Activated T-cell treated with anti-CD3 and anti-CD28 coated beads for 4 hours (primary cell): ENCODE measurements around the gene DDX60.

Experiments
- DNase-seq: peaks from one replicate; pipeline ENCODE4 v3.0.0-alpha.2; 2020

Gene DDX60

DNA sequence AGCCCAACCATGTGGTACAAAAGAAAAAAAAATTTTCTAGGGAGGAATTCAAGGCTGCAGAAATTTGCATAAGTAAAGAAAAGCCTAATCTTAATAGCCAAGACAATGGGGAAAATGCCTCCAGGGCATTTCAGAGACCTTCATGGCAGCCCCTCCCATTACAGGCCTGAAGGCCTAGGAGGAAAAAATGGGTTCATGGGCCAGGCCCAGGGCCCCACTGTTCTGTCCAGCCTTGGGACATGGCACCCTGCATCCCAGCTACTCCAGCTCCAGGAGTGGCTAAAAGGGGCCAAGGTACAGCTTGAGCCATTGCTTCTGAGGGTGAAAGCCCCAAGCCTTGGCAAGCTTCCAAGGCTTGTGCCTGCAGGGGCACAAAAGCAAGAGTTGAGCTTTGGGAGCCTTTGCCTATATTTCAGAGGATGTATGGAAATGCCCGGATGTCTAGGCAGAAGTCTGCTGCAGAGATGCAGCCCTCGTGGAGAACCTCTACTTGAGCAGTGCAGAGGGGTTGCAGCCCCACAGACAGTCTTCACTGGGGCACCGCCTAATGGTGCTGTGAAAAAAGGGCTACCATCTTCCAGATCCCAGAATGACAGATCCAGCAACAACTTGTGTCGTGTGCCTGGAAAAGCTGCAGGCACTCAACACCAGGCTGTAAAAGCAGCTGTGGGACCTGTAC is 115.2 kb downstream of the DDX60 start:
- no peak for DNase-seq

GRCh38 chr4:168200685-168201084 is 117.9 kb downstream of the DDX60 start:
- DNase-seq, result no peak

DNA sequence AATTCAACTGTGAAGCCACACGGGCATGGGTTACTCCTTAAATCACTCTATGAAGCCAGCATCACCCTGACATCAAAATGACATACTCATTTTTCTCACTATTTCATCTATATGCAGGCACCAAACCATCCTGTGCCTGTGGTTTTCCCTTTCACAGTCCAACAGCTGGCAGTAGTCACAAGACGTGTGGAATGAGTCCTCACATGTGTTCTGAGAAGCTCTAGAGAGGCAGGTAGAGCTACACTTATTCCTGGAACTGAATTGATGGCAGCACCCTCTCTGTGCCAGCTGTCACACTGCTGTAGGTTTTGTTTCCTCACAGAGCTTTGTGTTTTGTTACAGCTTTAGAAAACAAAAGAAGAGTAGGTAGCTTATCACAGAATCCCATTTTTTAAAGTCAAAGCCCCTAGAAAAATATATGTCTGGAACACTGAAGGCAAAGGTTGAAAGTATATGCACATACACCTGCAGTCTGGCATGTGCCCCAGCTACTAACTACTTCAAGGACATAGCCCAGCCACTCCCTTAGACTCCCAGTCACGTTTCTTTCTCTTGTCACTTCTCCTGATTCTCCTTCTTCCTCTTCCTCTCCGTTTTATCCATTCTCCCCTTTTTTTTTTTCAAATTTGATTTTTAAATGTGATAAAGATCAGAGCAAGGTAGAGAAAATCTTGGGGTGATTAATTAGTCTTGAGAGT is 119.1 kb downstream of the DDX60 start:
- no peak for DNase-seq

GRCh38 chr4:168197926-168198325 is 120.6 kb downstream of the DDX60 start:
- no peak for DNase-seq

DNA sequence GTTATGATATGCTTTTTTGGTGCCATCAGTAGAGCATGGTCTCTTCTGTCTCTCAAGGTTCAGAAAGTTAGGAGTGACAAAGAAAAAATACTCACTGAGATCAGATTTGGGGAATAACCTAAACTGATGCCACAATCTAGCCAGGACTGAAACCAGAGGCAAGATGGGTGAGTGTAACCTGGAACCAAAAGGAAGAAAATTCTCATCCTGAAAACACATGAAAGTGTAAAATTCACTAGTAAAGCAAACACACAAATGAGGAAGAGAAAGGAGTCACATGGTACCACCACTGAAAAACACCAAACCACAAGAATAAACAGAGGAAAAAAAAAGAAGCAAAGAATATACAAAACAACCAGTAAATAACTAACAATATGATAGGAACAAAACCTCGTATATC is 129.8 kb downstream of the DDX60 start:
- no peak for DNase-seq

GRCh38 chr4:168183717-168184571 is 134.6 kb downstream of the DDX60 start:
- no peak for DNase-seq

- no peak for DNase-seq
Measured at GRCh38 chr4:168177546-168178149, 140.9 kb downstream of the DDX60 start.

DNA sequence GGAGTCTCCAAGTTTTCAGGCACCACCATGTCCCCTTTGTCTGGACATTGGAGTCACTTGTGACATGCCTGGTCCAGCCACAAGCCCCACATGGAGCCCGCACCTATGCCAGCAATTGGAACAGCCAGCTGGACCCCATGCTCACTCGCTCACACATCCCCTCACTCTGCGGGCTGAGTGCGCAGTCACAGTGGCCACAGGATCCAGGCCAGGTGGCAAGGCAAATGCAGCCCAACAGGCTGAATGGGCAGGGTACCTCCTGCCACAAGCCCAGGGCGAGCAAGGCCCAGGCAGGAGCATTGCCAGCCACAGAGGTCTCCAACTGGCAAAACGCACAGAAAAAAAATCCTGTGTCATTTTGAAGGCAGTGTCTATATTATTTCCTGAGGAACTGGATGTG is 144.2 kb downstream of the DDX60 start:
- DNase-seq, result no peak

GRCh38 chr4:168167714-168168284 is 150.8 kb downstream of the DDX60 start:
- no peak for DNase-seq
